GM04503 (cell line): Measurements from ENCODE around the gene MEIS3.

ENCODE experiments used
- DNase-seq: peaks from one replicate; pipeline ENCODE4 v3.0.0-alpha.2; 2012; ENCODE audit warnings: low read depth

Gene MEIS3

DNA sequence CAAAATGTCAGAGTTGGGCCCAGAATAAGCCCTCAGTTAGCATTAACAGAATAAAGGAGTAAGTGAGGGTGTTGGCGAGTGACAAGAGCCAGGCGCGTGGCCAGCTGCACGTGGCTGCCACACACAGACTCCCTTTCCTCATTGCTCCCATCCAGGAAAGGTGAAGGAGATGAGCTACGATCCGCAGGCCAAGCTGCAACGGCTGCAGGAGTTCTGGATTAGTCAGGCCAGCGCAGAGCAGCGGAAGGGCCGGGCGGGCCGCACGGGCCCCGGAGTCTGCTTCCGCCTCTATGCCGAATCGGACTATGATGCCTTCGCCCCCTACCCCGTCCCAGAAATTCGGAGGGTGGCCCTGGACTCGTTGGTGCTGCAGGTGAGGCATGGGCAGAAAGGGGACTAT is 57.0 kb downstream of the MEIS3 start:
- DNase-seq = no peak

DNA sequence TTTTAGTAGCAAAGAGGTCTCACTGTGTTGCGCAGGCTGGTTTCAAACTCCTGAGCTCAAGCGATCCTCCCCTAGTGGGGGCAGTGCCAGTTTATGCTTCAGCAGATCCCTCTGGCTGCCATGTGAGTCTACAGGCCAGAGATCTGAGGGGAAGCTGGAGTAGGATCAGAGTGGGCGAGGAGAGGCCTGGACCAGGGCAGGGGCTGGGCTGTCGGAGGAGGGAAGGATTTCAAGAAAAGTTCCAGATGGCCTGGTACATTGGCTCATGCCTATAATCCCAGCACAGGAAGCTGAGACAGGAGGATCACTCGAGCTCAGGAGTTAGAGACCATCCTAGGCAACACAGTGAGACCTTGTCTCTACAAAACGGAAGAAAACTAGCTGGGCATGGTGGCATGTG is 60.4 kb downstream of the MEIS3 start:
- DNase-seq = no peak

DNA sequence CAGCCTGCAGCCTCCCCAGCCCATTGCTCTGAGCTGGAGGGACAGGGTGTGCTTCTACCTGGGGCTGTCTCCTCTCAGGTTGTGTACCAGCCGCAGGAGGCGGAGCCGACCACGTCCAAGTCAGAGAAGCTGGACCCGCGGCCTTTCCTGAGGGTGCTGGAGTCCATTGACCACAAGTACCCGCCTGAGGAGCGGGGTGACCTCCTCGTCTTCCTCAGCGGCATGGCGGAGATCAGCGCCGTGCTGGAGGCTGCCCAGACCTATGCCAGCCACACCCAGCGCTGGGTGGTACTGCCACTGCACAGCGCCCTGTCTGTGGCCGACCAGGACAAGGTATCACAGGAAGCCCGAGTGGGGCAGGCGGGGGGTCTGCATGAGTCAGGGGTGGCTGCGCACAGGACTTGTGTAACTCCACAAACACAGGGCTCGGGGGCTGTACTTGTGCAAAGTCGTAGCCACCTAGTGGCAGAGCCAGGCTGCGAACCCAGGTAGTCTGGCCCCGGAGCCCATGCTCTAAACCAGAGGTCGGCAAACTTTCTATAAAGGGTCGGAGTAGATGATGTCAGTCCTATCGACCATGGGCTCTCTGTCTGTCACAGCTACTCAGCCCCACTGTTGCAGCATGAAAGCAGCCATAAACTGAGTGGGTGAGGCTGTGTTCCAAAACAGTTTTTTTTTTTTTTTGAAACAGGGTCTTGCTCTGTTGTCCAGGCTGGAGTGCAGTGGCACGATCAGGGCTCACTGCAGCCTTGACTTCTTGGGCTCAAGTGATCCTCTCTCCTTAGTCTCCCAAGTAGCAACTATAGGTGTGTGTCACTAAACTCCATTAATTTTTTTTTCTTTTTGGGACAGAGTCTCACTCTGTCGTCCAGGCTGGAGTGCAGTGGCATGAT is 61.3 kb downstream of the MEIS3 start:
- DNase-seq = no peak

DNA sequence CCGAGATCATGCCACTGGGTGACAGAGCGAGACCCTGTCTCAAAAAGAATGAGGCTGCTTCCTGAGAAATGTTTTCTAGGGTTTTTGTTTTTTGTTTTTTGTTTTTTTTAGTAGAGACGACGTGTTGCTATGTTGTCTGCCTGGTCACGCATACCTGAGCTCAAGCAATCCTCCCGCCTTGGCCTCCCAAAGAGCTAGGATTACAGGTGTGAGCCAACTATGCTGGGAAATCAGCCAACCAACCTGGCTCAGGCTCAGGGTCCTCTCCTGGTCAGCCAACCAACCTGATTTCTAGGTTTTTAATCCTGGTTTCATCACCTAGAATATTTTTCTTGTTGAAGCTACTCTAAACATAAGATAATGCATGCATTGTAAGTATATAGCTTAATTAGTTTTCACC is 62.4 kb downstream of the MEIS3 start:
- DNase-seq = no peak

DNA sequence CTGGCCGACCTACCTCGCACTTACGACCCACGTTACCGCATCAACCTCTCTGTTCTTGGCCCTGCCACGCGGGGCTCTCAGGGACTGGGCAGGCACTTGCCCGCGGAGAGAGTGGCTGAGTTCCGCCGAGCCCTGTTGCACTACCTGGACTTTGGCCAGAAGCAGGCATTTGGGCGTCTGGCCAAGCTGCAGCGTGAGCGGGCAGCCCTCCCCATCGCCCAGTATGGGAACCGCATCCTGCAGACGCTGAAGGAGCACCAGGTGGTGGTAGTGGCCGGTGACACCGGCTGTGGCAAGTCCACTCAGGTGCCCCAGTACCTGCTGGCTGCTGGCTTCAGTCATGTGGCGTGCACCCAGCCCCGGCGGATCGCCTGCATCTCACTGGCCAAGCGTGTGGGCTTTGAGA is 66.0 kb downstream of the MEIS3 start:
- DNase-seq = no peak
